Memory B cell (primary cell): ENCODE data around the gene JUP.
"Not testable (repeated sequence)": the region's sequence is repeated elsewhere in the genome, so short reads cannot be mapped to it uniquely, and the experiment has no call there.

Experiments
- ATAC-seq: fragments of 150-1000 bp; cut with Tn5 transposase; 2 replicates; pipeline ENCODE4 v1.10.0; 2021; ENCODE audit warnings: low read depth, mild to moderate bottlenecking, moderate library complexity
- DNase-seq, 2 donors: peaks; one replicate each; pipeline ENCODE4 v3.0.0; 2022; ENCODE audit warnings: low spot score in 2 of 2
- H3K27ac Mint-ChIP-seq: one replicate; pipeline ENCODE4 v1.8.0; 2022; ENCODE audit warnings: mild to moderate bottlenecking, moderate library complexity, mixed read lengths
- H3K27me3 Mint-ChIP-seq: one replicate; pipeline ENCODE4 v1.8.0; 2022; ENCODE audit warnings: mixed read lengths
- H3K36me3 Mint-ChIP-seq: one replicate; pipeline ENCODE4 v1.8.0; 2022; ENCODE audit warnings: mild to moderate bottlenecking, mixed read lengths
- H3K4me1 Mint-ChIP-seq: one replicate; pipeline ENCODE4 v1.8.0; 2022; ENCODE audit warnings: mixed read lengths
- H3K4me3 Mint-ChIP-seq: one replicate; pipeline ENCODE4 v1.8.0; 2022; ENCODE audit warnings: mild to moderate bottlenecking, moderate library complexity, mixed read lengths
- H3K9me3 Mint-ChIP-seq: one replicate; pipeline ENCODE4 v1.8.0; 2022; ENCODE audit warnings: mixed read lengths

JUP gene

DNA sequence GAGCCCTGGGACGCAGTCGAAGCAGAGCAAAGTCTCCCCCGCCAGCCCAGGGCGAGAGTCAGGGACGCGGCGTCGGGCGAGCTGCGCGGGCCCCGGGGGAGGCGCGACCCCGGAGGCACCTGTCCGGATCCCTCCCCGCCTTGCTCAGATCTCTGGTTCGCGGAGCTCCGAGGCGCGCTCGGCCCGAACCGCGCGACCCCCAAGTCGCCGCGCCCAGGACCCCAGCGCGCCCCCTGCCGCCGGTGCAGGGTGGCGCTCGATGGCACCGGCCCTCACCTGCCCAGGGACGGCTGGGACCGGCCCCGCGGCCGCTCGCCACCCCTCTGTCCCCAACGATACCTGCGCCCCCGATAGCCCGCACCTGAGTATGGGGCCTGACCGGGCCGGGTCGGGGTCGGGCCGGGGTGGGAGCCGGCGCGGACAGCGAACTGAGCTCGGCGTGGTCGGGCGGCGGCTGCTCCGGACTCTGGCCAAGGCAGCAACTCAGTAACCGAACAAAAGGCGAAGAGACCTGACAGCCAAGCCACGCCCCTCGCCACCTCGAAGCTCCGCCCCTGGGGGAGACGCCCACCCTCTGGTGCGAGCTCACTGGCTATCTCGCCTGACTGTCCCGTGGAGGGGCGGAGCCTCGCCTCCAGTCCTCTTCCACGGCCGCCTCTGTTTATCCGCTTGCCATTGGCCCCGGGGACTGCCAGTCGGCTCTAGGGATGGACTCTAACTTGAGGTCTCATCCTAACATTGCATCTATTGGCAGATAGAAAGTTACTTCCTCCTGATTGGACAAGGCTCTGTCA, at the start of gene JUP:
TSS of gene JUP (minus strand) at position 485 of the 794 bp plus-strand sequence. CDS start 14,857 bp downstream, outside the sequence.
- H3K27ac Mint-ChIP-seq, result no peak within 1 kb of the TSS
- DNase-seq, result peak; percentile 93 to 99
- H3K4me1 Mint-ChIP-seq, result peaks cover 15% of the 10 kb centered on the region
- H3K36me3 Mint-ChIP-seq, result no peaks in the 10 kb centered on the region
- peaks cover 15% of the 10 kb centered on the region for H3K27me3 Mint-ChIP-seq
- H3K9me3 Mint-ChIP-seq, result no peaks in the 10 kb centered on the region
- H3K4me3 Mint-ChIP-seq, result peak within 1 kb of the TSS; percentile 74
- ATAC-seq, result peak; percentile 89

DNA sequence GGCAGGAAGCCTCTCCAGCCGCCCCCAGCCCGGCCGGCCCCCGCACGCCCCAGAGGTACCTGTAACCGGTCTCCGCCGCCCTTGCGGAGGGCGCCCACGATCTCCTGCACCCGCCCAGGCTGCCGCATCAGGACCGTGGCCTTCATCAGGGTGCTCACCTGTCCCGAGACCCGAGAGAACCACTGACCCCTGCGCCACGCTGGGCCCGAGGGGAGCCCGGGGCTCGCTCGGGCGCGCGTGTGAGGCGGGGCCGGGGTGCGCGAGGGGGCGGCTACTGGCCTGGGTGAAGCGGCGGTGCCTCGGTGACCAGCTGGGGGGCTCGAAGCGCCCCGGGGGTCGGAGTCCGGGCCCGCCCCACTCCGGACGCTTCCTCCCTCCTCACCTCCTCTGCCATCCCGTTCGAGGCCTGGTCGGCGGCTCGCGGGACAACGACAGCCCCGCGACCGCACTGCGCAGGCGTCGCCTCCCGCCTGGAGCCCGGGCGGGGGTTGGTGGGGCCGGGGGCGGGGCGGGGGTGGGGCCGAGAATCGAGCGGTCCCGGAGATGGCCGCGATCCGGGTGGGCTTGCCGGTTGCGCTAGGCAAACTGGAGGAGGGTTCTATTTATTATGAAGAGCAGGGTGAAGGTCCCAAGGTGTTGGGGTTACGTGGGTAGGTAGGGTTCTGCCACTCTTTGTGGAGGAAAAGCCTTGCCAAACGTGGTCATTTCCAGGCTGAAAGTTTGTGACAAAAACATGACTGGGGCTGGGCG, 49.5 kb upstream of the JUP start, which contains the start of gene NT5C3B:
TSS of gene NT5C3B (minus strand) at position 433 of the 750 bp plus-strand sequence. CDS start at position 394, 39 bp downstream.
- Mint-ChIP-seq H3K9me3 (no peaks in the 10 kb centered on the region), H3K36me3 (peaks cover 6% of the 10 kb centered on the region), H3K27ac (peak within 1 kb of the TSS; percentile 63), H3K4me3 (peak within 1 kb of the TSS; percentile 85), H3K4me1 (peaks cover 7% of the 10 kb centered on the region), H3K27me3 (peaks cover 2% of the 10 kb centered on the region)
- ATAC-seq (peak; percentile 85), DNase-seq (peak; percentile 41 to 62)

DNA sequence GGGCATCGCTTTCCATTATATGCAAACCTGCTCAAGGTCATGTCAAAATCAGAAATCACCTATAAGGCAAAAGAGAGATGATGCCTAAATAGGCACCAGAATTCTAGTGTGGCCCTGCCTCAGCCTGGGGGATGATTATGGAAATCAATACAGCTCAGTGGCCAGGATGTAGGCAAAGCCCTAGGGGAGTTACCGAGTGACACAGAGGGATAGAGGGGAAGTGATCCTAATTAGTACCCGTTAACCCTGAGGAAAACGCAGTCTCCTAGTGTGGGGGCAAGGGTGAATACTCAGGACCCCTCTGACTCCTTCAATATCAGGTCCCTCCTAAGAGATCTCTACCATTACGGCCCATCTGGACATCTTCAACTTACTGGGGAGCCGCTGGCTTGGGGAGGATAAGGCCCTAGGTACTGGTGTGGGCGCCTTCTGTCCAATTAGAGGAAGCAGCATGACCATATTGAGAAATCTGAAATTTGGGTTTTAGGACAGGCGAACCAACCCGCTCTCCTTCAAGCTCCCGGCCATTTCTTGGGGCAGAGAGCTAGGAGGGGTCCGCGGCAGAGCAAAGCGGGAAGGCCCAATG, 48.8 kb upstream of the JUP start:
- Mint-ChIP-seq H3K27me3 (peaks cover 2% of the 10 kb centered on the region), H3K9me3 (no peaks in the 10 kb centered on the region), H3K27ac (peak overlapping the region; percentile 63), H3K4me3 (peak overlapping the region; percentile 85), H3K4me1 (peaks cover 7% of the 10 kb centered on the region), H3K36me3 (peaks cover 11% of the 10 kb centered on the region)
- ATAC-seq, result peak; percentile 37
- DNase-seq, result no peak

DNA sequence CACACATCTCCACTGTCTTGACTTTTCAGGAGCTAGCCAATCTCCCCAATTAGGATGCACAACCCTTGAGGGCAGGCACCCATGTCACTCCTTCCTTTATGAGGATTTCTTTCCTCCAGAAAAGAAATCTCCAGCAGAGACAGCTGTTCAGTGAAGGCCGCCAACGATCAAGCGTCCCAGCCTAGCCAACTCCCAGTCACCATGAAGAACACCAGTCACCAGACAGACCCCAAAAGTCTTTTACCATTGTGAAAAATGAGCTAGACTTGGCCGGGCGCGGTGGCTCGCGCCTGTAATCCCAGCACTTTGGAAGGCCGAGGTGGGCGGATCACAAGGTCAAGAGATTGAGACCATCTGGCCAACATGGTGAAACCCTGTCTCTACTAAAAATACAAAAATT, 43.5 kb upstream of the JUP start:
- not testable (repeated sequence) for H3K27ac Mint-ChIP-seq, H3K4me1 Mint-ChIP-seq, H3K9me3 Mint-ChIP-seq, H3K27me3 Mint-ChIP-seq, H3K4me3 Mint-ChIP-seq, ATAC-seq, DNase-seq
- H3K36me3 Mint-ChIP-seq, result peaks cover 23% of the 10 kb centered on the region

DNA sequence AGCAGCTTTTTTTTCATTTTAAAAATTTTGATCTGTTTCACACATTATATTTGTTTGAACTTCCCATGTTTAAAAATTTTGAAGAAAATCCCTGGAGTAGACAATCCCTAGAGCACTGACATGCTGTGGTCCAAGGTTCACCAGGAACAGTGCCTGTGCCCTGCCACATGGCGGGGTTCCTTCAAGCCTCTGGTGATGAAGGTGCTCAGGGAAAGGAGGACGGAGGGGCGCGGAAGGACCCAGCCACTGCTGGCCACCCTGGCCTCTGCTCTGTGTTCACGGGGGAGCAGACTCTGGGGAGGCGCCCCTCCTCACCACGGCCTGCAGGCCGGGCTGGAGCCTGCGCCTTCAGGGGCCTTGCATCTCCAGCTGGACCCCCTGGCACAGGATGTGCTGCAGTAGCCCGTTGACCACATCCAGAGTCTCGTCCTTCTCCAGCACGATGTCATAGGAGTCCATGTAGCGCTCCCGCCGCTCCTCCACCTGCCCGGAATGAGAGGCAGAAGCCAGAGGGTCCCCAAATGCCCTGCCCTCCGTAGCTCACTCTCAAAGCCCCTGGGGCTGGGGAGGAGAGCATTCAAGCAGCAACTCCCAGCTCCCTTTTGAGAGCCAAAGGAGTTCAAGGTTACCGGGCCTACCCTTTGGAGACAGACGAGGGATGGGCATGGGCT, 38.8 kb upstream of the JUP start:
- no peaks in the 10 kb centered on the region for H3K4me1 Mint-ChIP-seq

DNA sequence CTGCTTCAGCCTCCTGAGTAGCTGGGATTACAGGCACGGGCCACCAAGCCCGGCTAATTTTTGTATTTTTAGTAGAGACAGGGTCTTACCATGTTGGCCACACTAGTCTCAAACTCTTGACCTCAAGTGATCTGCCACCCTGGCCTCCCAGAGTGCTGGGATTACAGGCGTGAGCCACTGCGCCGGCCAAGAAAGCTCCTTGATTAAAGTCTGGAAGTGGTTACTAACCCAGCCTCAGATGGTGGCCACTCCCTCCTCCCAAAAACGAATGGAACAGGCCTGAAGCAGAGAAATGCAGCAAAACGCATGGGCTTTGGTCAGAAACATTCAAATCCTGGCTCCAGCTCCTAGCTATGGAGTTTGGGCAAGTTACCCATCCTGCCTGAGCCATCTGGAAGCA, 37.6 kb upstream of the JUP start:
- Mint-ChIP-seq H3K4me1 (no peaks in the 10 kb centered on the region), H3K36me3 (peaks cover 7% of the 10 kb centered on the region), H3K27me3 (peaks cover 4% of the 10 kb centered on the region), H3K27ac (no peak overlapping the region), H3K4me3 (no peak overlapping the region), H3K9me3 (no peaks in the 10 kb centered on the region)
- no peak for DNase-seq
- ATAC-seq, result no peak

More for the DNA sequence above, 38.8 kb upstream of the JUP start:
- no peak for DNase-seq
- Mint-ChIP-seq H3K4me3 (no peak overlapping the region), H3K27me3 (no peaks in the 10 kb centered on the region), H3K36me3 (peaks cover 11% of the 10 kb centered on the region), H3K27ac (no peak overlapping the region), H3K9me3 (no peaks in the 10 kb centered on the region)
- ATAC-seq, result no peak

DNA sequence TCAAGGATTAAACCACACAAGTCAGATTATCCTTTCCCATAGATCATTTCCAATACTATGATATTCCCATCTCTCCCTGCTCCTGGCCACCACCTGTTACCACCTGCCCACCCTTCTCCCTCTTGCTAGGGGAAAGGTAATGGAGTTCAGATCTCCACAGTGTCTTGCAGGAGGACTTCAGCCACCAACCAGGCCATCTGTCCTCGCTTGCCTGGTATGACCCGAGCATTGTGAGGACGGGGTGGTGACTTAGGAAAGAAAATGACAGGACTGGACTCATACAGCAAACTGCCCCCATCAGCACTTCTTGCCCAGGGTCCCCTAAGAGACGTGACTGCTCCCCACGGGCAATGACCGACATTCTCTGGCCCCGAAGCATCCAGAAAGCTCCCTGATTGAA, 37.1 kb upstream of the JUP start:
- Mint-ChIP-seq H3K27ac (no peak overlapping the region), H3K4me1 (no peaks in the 10 kb centered on the region), H3K4me3 (no peak overlapping the region), H3K9me3 (no peaks in the 10 kb centered on the region), H3K36me3 (peaks cover 3% of the 10 kb centered on the region), H3K27me3 (peaks cover 5% of the 10 kb centered on the region)
- ATAC-seq (no peak), DNase-seq (no peak)

DNA sequence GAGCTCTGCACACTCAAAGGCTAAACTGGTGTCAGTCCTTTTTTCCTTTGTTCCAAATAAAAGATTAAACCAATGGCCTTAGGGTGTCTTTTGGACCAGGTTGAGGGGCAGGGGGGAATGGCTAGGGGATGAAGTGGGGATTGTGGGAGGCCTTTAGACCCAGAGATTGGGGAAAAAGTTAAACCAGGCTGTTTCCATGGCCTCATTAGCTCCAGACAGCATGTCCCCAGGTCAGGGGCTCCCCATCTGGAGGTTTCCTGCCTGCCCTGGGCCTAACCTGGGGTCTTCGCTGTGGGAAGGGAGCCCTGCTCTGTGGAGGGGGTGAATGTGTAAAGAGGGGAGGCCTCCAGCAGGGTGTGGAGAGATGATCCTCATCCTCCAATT, 36.6 kb upstream of the JUP start:
- no peak overlapping the region for H3K4me3 Mint-ChIP-seq
- no peak for ATAC-seq
- no peak overlapping the region for H3K27ac Mint-ChIP-seq
- peaks cover 2% of the 10 kb centered on the region for H3K4me1 Mint-ChIP-seq
- peaks cover 7% of the 10 kb centered on the region for H3K27me3 Mint-ChIP-seq
- H3K9me3 Mint-ChIP-seq, result no peaks in the 10 kb centered on the region
- no peak for DNase-seq
- peaks cover 3% of the 10 kb centered on the region for H3K36me3 Mint-ChIP-seq

DNA sequence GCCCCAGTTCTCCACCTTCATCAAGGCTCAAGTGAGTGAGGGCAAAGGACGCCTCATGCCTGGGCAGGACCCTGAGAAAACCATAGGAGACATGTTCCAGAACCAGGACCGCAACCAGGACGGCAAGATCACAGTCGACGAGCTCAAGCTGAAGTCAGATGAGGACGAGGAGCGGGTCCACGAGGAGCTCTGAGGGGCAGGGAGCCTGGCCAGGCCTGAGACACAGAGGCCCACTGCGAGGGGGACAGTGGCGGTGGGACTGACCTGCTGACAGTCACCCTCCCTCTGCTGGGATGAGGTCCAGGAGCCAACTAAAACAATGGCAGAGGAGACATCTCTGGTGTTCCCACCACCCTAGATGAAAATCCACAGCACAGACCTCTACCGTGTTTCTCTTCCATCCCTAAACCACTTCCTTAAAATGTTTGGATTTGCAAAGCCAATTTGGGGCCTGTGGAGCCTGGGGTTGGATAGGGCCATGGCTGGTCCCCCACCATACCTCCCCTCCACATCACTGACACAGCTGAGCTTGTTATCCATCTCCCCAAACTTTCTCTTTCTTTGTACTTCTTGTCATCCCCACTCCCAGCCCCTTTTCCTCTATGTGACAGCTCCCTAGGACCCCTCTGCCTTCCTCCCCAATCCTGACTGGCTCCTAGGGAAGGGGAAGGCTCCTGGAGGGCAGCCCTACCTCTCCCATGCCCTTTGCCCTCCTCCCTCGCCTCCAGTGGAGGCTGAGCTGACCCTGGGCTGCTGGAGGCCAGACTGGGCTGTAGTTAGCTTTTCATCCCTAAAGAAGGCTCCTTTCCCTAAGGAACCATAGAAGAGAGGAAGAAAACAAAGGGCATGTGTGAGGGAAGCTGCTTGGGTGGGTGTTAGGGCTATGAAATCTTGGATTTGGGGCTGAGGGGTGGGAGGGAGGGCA, 36.0 kb upstream of the JUP start:
- H3K27ac Mint-ChIP-seq, result no peak overlapping the region
- H3K4me1 Mint-ChIP-seq, result peaks cover 4% of the 10 kb centered on the region
- H3K4me3 Mint-ChIP-seq, result no peak overlapping the region
- ATAC-seq (no peak), DNase-seq (no peak)
- H3K27me3 Mint-ChIP-seq, result peaks cover 11% of the 10 kb centered on the region
- H3K36me3 Mint-ChIP-seq, result peaks cover 3% of the 10 kb centered on the region
- no peaks in the 10 kb centered on the region for H3K9me3 Mint-ChIP-seq

DNA sequence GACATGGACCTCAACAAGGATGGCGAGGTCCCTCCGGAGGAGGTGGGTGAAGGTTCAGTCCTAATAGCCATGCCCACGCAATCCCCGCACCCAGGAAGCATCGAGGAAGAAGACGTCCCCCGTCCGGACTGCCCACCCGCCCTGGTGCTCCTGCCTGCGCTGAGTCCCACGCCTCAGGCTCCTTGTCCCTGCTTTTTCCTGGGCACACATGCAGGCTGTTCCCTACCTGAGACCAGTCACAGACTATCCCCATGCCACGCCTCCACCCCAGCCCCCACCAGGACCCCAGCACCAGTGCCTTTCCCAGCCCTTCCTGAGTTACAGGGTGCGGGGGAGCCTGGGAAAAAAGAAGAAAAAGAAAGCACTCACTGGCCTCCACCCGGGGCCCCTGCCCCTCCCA, 35.3 kb upstream of the JUP start:
- Mint-ChIP-seq H3K36me3 (peaks cover 3% of the 10 kb centered on the region), H3K27ac (no peak overlapping the region), H3K9me3 (no peaks in the 10 kb centered on the region), H3K4me1 (peaks cover 4% of the 10 kb centered on the region), H3K27me3 (peaks cover 11% of the 10 kb centered on the region), H3K4me3 (no peak overlapping the region)
- DNase-seq, result no peak
- no peak for ATAC-seq

DNA sequence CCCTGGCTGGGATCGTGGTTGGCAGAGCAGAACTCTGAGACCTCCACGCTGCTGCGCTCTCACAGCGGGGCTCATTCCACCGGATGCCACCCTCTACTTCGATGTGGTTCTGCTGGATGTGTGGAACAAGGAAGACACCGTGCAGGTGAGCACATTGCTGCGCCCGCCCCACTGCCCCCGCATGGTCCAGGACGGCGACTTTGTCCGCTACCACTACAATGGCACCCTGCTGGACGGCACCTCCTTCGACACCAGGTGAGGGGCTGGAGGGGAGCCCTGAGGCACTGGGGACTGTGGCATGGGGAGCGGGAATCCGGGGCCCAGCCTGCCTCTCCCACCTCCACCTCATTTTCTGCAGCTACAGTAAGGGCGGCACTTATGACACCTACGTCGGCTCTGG, 31.5 kb upstream of the JUP start:
- H3K27me3 Mint-ChIP-seq, result peaks cover 11% of the 10 kb centered on the region
- ATAC-seq, result no peak
- no peaks in the 10 kb centered on the region for H3K36me3 Mint-ChIP-seq
- H3K4me1 Mint-ChIP-seq, result peaks cover 4% of the 10 kb centered on the region
- no peak for DNase-seq
- H3K4me3 Mint-ChIP-seq, result no peak overlapping the region
- H3K9me3 Mint-ChIP-seq, result no peaks in the 10 kb centered on the region
- no peak overlapping the region for H3K27ac Mint-ChIP-seq

DNA sequence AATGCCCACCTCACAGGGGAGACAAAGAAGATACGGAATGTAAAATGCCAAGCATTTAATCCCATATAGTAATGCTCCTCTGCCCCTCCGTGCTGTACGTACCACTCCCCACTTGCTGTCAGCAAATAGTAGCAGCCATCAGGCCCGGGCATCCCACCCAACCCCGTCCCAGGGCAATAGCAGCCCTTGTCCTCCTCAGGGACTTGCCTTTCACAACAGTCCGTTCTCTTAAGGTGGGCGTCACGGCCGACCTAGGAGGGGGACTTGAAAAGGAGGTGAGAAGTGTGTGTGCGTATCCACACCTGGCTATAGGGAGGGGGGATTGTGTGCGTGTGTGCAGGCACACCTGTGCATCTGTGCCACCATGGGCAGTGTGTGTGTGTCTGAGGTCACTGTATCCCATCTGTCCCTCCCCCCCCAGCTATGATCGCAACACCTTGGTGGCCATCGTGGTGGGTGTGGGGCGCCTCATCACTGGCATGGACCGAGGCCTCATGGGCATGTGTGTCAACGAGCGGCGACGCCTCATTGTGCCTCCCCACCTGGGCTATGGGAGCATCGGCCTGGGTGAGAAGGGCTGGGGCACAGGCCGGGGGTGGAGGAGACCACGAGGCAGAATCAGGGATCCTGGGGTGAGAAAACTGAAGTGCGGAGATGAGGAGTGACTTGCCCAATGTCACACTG, 30.3 kb upstream of the JUP start:
- H3K4me1 Mint-ChIP-seq, result peaks cover 9% of the 10 kb centered on the region
- peaks cover 11% of the 10 kb centered on the region for H3K27me3 Mint-ChIP-seq
- H3K4me3 Mint-ChIP-seq, result no peak overlapping the region
- DNase-seq (no peak), ATAC-seq (no peak)
- H3K9me3 Mint-ChIP-seq, result no peaks in the 10 kb centered on the region
- H3K27ac Mint-ChIP-seq, result no peak overlapping the region
- H3K36me3 Mint-ChIP-seq, result no peaks in the 10 kb centered on the region
